AG04449 (cell line): ENCODE measurements around the gene NDUFV3.

ENCODE experiments used
- CTCF ChIA-PET: fragments of 350-600 bp; formaldehyde crosslinking; extraction: SDS; loops from one replicate; lab custom pipeline; 2021; ENCODE audit warnings: antibody characterized with exemption; lab: Yijun Ruan, JAX
- POLR2A ChIA-PET: fragments of 400-600, 350-600 bp; formaldehyde crosslinking; extraction: SDS; loops from one replicate; lab custom pipeline; 2020; ENCODE audit warnings: antibody characterized with exemption, inconsistent platforms; lab: Yijun Ruan, JAX
- DNase-seq: peaks from one replicate; pipeline ENCODE4 v3.0.0-alpha.2; 2010; ENCODE audit warnings: low read depth, low spot score
- H3K4me3 ChIP-seq: 2 replicates; pipeline ENCODE4 v1.5.1; 2011; ENCODE audit warnings: low read depth, mild to moderate bottlenecking, control low read depth, low read length
- TF ChIP-seq, protein P1 (sequence below): IDR thresholded peaks from one replicate; pipeline ENCODE4 v1.5.1; 2011; ENCODE audit warnings: mild to moderate bottlenecking, moderate library complexity, low read length, control low read depth, inconsistent platforms; ENCODE audit not compliant: insufficient read depth; ENCODE audit errors: missing control alignments

Gene NDUFV3

DNA sequence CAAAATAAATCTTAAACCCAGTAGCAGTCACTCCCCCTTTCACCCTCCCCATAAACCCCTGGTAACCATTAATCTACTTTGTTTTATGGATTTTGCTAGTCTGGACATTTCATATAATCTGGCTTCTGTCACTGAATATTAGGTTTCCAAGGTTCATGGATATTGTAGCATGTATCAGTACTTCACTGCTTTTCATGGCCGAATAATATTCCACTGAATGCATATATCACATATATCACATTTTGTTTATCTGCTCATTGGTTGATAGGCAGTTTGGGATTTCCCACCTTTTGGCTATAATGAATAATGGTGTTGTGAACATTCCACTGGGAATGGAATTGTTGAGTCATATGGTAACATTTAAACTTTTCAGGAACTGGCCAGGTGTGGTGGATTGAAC, 9.2 kb upstream of the NDUFV3 start:
- ChIA-PET POLR2A (no interaction called here), CTCF (no interaction called here)
- H3K4me3 ChIP-seq: no peak overlapping the region
- TF ChIP-seq, protein P1, sequence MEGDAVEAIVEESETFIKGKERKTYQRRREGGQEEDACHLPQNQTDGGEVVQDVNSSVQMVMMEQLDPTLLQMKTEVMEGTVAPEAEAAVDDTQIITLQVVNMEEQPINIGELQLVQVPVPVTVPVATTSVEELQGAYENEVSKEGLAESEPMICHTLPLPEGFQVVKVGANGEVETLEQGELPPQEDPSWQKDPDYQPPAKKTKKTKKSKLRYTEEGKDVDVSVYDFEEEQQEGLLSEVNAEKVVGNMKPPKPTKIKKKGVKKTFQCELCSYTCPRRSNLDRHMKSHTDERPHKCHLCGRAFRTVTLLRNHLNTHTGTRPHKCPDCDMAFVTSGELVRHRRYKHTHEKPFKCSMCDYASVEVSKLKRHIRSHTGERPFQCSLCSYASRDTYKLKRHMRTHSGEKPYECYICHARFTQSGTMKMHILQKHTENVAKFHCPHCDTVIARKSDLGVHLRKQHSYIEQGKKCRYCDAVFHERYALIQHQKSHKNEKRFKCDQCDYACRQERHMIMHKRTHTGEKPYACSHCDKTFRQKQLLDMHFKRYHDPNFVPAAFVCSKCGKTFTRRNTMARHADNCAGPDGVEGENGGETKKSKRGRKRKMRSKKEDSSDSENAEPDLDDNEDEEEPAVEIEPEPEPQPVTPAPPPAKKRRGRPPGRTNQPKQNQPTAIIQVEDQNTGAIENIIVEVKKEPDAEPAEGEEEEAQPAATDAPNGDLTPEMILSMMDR: no peak
- no peak for DNase-seq

DNA sequence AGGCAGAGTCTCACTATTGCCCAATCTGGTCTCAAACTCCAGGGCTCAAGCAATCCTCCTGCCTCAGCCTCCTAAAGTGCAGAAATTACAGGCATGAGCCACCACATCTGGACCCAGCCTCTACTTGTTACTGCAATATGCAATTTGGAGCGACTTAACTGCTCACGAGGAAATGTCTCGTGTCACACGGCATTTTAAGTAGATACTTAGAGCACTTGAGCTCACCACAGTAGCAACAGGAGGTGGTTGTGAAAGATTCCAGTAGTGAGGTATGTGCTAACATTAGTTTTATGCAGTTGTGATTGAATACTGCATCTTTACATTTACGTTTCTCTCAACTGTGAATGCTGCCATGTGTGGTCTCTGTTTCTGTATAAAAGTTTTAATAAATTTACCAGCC, 5.8 kb upstream of the NDUFV3 start:
- ChIA-PET POLR2A (no interaction called here), CTCF (no interaction called here)

GRCh38 chr21:42892582-42892930, 553 bp upstream of the NDUFV3 start:
- TF ChIP-seq, protein P1: no peak
- ChIA-PET CTCF (interaction anchor here (0.5 to 1.4 kb wide), 3 partner anchors 15 to 22 kb away, joined by 3 to 4 read pairs (median 3); no protein-coding TSS in a partner anchor), POLR2A (interaction anchor here (0.7 to 1.4 kb wide), 2 partner anchors 11 to 14 kb away, joined by 3 to 9 read pairs; no protein-coding TSS in a partner anchor)
- H3K4me3 ChIP-seq: peak overlapping the region; percentile 87
- no peak for DNase-seq

More for the DNA sequence above, 5.8 kb upstream of the NDUFV3 start:
- H3K4me3 ChIP-seq: no peak overlapping the region
- TF ChIP-seq, protein P1: no peak
- no peak for DNase-seq

GRCh38 chr21:42900446-42900845, 7.3 kb downstream of the NDUFV3 start:
- TF ChIP-seq, protein P1: no peak
- CTCF ChIA-PET: interaction anchor here (0.9 kb wide), 1 partner anchor 16 kb away, joined by 5 read pairs; no protein-coding TSS in a partner anchor
- no peak for DNase-seq
- POLR2A ChIA-PET: no interaction called here
- no peak overlapping the region for H3K4me3 ChIP-seq

- CTCF ChIA-PET: no interaction called here
- POLR2A ChIA-PET: no interaction called here
- TF ChIP-seq, protein P1: no peak
- H3K4me3 ChIP-seq: no peak overlapping the region
- no peak for DNase-seq
Measured at GRCh38 chr21:42903817-42904216, 10.7 kb downstream of the NDUFV3 start.

- TF ChIP-seq, protein P1: no peak
- ChIA-PET CTCF (no interaction called here), POLR2A (no interaction called here)
- DNase-seq: no peak
- H3K4me3 ChIP-seq: no peak overlapping the region
Measured at GRCh38 chr21:42905195-42905594, 12.1 kb downstream of the NDUFV3 start.
